ENCODE results near the gene PLAGL2. TPM values are rescaled to one million over a fixed set of nuclear protein-coding genes. Genes with fewer than 3 reads are reported as not detected.

Gene PLAGL2
- total and polyA plus RNA-seq, 9 of the 15 experiments (the other 6 are each of a cell fraction or from before 2014, with no cell fraction given): 3.1 to 24.3 (median 6.4) TPM

GRCh38 chr20:32195581-32195980, 12.0 kb downstream of the PLAGL2 start (continued):
- TF ChIP-seq REST (IDR thresholded peaks at IDR 0.05; ENCODE audit: borderline replicate concordance) (no peak), REST (CRISPR knock-in tag; IDR thresholded peaks at IDR 0.05; ENCODE audit: low read depth) (no peak), ETV6 (IDR thresholded peaks at IDR 0.05; ENCODE audit: borderline replicate concordance in 1 of 2, low read depth in 2 of 2, low read length in 1 of 2) (no peak), ETV6 (CRISPR knock-in tag; IDR thresholded peaks at IDR 0.05; ENCODE audit: borderline replicate concordance) (no peak), ZBTB2 (IDR thresholded peaks at IDR 0.05) (no peak), MXI1 (IDR thresholded peaks at IDR 0.05; ENCODE audit: low read depth, low read length) (no peak), VEZF1 (CRISPR knock-in tag; IDR thresholded peaks at IDR 0.05) (no peak), SREBF2 (CRISPR knock-in tag; IDR thresholded peaks at IDR 0.05) (no peak)
